Measurements from ENCODE around the gene HSPB9. TPM values are rescaled to one million over a fixed set of nuclear protein-coding genes. Genes with fewer than 3 reads are reported as not detected.
A peak's percentile ranks its signal among the peaks of the same experiment; 100 is the strongest.

Gene HSPB9
- total RNA-seq, 1 donor from 2014 or later = not detected

DNA sequence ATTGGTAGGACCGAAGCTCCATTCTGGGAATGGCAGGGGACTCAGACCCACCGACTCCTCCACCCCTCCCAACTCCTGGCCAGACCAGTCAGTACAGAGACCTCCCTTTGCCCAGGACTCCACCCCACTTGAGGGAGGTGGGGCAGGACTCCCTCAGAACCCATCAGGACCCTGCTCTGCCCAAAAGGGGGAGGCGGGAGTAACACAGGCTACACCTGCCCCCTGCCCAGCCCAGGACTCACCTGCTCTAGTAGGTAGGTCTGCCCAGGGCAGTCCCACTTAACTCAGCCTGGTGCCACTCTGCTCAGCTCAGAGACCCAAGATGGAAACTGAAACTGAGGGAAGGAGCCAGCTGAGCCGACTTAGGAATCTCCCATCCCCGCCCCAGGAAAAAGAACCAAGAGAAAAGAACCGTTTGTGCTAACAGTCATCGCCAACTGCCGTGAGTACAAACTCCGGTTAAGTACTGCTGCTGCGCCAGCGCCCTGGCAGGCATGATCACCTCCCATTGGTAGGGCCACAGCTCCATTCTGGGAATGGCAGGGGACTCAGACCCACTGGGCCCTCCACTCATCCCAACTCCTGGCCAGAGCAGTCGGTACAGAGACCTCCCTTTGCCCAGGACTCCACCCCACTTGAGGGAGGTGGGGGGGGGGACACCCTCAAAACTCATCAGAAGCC lies 10.6 kb upstream of the HSPB9 start:
- H3K36me3 ChIP-seq (ENCODE audit: insufficient read depth, low read length) = no peaks in the 10 kb centered on the region
- no peak for DNase-seq (ENCODE audit: low read depth)
- H3K4me3 ChIP-seq (ENCODE audit: insufficient read depth, low read depth, low read length) = no peak overlapping the region
- no peaks in the 10 kb centered on the region for H4K20me1 ChIP-seq (ENCODE audit: insufficient read depth, low read length)
- peak overlapping the region; percentile 1 for H3K9ac ChIP-seq (ENCODE audit: low read length)
- no peaks in the 10 kb centered on the region for H3K9me3 ChIP-seq (ENCODE audit: insufficient read depth, low read depth, low read length)
- H3K27ac ChIP-seq (ENCODE audit: low read depth, low read length) = no peak overlapping the region
- peaks cover 2% of the 10 kb centered on the region for H3K9me3 Mint-ChIP-seq (ENCODE audit: unreplicated experiment)
- peak overlapping the region; percentile 40 for H3K4me3 Mint-ChIP-seq (ENCODE audit: unreplicated experiment)
- peak overlapping the region; percentile 64 for H3K4me2 ChIP-seq (ENCODE audit: low read length)
- no peaks in the 10 kb centered on the region for H3K4me1 ChIP-seq (ENCODE audit: insufficient read depth, low read length)
- H3K27me3 ChIP-seq (ENCODE audit: insufficient read depth, low read length) = no peaks in the 10 kb centered on the region
- H3K27me3 Mint-ChIP-seq (ENCODE audit: low read depth, unreplicated experiment) = peaks cover 7% of the 10 kb centered on the region
- no peak for TF ChIP-seq EZH2 (IDR thresholded peaks at IDR 0.05; ENCODE audit: insufficient read depth, low read length)
- TF ChIP-seq, protein P1, sequence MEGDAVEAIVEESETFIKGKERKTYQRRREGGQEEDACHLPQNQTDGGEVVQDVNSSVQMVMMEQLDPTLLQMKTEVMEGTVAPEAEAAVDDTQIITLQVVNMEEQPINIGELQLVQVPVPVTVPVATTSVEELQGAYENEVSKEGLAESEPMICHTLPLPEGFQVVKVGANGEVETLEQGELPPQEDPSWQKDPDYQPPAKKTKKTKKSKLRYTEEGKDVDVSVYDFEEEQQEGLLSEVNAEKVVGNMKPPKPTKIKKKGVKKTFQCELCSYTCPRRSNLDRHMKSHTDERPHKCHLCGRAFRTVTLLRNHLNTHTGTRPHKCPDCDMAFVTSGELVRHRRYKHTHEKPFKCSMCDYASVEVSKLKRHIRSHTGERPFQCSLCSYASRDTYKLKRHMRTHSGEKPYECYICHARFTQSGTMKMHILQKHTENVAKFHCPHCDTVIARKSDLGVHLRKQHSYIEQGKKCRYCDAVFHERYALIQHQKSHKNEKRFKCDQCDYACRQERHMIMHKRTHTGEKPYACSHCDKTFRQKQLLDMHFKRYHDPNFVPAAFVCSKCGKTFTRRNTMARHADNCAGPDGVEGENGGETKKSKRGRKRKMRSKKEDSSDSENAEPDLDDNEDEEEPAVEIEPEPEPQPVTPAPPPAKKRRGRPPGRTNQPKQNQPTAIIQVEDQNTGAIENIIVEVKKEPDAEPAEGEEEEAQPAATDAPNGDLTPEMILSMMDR (IDR thresholded peaks at IDR 0.05; ENCODE audit: insufficient read depth, low read depth, low read length) = no peak
- no peaks in the 10 kb centered on the region for H3K79me2 ChIP-seq (ENCODE audit: insufficient read depth, low read length)
- peak overlapping the region; percentile 80 for H3K27ac Mint-ChIP-seq (ENCODE audit: unreplicated experiment)
- peaks cover 4% of the 10 kb centered on the region for H3K36me3 Mint-ChIP-seq (ENCODE audit: low read depth, unreplicated experiment)
- no peak for FAIRE-seq
- no peak overlapping the region for H2AFZ ChIP-seq (ENCODE audit: low read depth, low read length)
- peaks cover 3% of the 10 kb centered on the region for H3K4me1 Mint-ChIP-seq (ENCODE audit: low read depth, unreplicated experiment)

DNA sequence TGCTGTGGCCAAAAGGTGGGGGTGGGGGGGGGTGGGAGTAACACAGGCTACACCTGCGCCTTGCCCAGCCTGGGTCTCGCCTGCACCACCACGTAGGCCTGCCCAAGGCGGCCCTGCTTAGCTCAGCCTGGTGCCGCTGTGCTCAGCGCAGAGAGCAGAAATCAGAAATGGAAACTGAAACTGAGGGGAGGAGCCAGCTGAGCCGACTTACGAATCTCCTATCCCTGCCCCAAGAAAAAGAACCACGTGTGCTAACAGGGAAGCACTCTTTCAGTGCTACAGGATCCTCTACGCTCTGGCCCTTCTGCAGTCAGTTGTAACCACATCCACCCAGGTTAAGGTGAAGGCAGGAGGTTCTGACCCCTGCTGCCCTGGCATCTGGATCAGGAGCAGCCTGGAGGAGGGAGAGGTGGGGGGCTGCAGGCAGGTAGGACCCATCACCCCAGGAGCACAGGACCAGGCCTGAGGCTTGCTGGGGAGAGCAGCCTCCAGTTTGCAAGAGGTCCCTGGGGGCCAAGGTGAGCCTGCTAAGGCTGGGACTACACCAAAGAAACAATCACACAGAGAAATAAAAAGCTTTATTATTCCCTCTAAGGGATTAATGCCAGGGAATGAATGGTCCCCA lies 9.9 kb upstream of the HSPB9 start, which contains the start of gene DHX58:
TSS of gene DHX58 (minus strand) at position 163 of the 625 bp plus-strand sequence. CDS start 822 bp downstream, outside the sequence.
- FAIRE-seq = peak; percentile 88
- TF ChIP-seq, protein P1 (IDR thresholded peaks at IDR 0.05; ENCODE audit: insufficient read depth, low read depth, low read length) = no peak
- no peak for TF ChIP-seq EZH2 (IDR thresholded peaks at IDR 0.05; ENCODE audit: insufficient read depth, low read length)
- Mint-ChIP-seq H3K36me3 (ENCODE audit: low read depth, unreplicated experiment) (peaks cover 6% of the 10 kb centered on the region), H3K9me3 (ENCODE audit: unreplicated experiment) (peaks cover 2% of the 10 kb centered on the region), H3K27ac (ENCODE audit: unreplicated experiment) (peak within 1 kb of the TSS; percentile 80), H3K27me3 (ENCODE audit: low read depth, unreplicated experiment) (peaks cover 5% of the 10 kb centered on the region), H3K4me1 (ENCODE audit: low read depth, unreplicated experiment) (peaks cover 3% of the 10 kb centered on the region), H3K4me3 (ENCODE audit: unreplicated experiment) (peak within 1 kb of the TSS; percentile 40)
- H3K4me2 ChIP-seq (ENCODE audit: low read length) = peak within 1 kb of the TSS; percentile 64
- no peaks in the 10 kb centered on the region for H3K4me1 ChIP-seq (ENCODE audit: insufficient read depth, low read length)
- no peaks in the 10 kb centered on the region for H4K20me1 ChIP-seq (ENCODE audit: insufficient read depth, low read length)
- peak within 1 kb of the TSS; percentile 49 for H2AFZ ChIP-seq (ENCODE audit: low read depth, low read length)
- no peaks in the 10 kb centered on the region for H3K27me3 ChIP-seq (ENCODE audit: insufficient read depth, low read length)
- no peak within 1 kb of the TSS for H3K27ac ChIP-seq (ENCODE audit: low read depth, low read length)
- peak; percentile 49 for DNase-seq (ENCODE audit: low read depth)
- no peaks in the 10 kb centered on the region for H3K36me3 ChIP-seq (ENCODE audit: insufficient read depth, low read length)
- no peaks in the 10 kb centered on the region for H3K79me2 ChIP-seq (ENCODE audit: insufficient read depth, low read length)
- no peak within 1 kb of the TSS for H3K4me3 ChIP-seq (ENCODE audit: insufficient read depth, low read depth, low read length)
- no peaks in the 10 kb centered on the region for H3K9me3 ChIP-seq (ENCODE audit: insufficient read depth, low read depth, low read length)
- H3K9ac ChIP-seq (ENCODE audit: low read length) = peak within 1 kb of the TSS; percentile 56
